HEK293 (cell line): ENCODE data around the gene CWC25.

Source experiments
- ELK4 ChIP-seq: IDR thresholded peaks from 2 replicates; pipeline ENCODE4 v1.6.1; 2011; ENCODE audit warnings: mild to moderate bottlenecking, low read depth, low read length, borderline replicate concordance
- INSM2 ChIP-seq: fragments of 450-650 bp; formaldehyde crosslinking; IDR thresholded peaks from 2 replicates; pipeline ENCODE4 v1.5.1; 2016; ENCODE audit warnings: missing biosample characterization, missing genetic modification characterization
- KLF16 ChIP-seq: fragments of 450-650 bp; formaldehyde crosslinking; IDR thresholded peaks from 2 replicates; pipeline ENCODE4 v1.5.1; 2017; ENCODE audit warnings: missing biosample characterization, missing genetic modification characterization
- KLF17 ChIP-seq: fragments of 450-650 bp; formaldehyde crosslinking; IDR thresholded peaks from 2 replicates; pipeline ENCODE4 v1.5.1; 2016; ENCODE audit warnings: missing biosample characterization, missing genetic modification characterization
- PRDM1 ChIP-seq: fragments of 450-650 bp; formaldehyde crosslinking; IDR thresholded peaks from 2 replicates; pipeline ENCODE4; 2016; ENCODE audit warnings: missing biosample characterization, missing genetic modification characterization
- SCRT1 ChIP-seq: fragments of 450-650 bp; formaldehyde crosslinking; IDR thresholded peaks from 2 replicates; pipeline ENCODE4 v1.5.1; 2016; ENCODE audit warnings: missing biosample characterization, missing genetic modification characterization, borderline replicate concordance
- SETDB1 ChIP-seq: IDR thresholded peaks from one replicate; pipeline ENCODE4 v1.6.1; 2017; ENCODE audit warnings: mild to moderate bottlenecking, low read length, moderate library complexity, mixed read lengths; ENCODE audit not compliant: insufficient read length
- YY1 ChIP-seq: fragments of 450-650 bp; formaldehyde crosslinking; IDR thresholded peaks from 2 replicates; pipeline ENCODE4 v1.5.1; 2018; ENCODE audit warnings: missing biosample characterization, missing genetic modification characterization
- ZBTB7A ChIP-seq: fragments of 450-650 bp; formaldehyde crosslinking; IDR thresholded peaks from 2 replicates; pipeline ENCODE4 v1.5.1; 2016; ENCODE audit warnings: low read depth, missing biosample characterization, missing genetic modification characterization
- ZNF121 ChIP-seq: fragments of 450-650 bp; formaldehyde crosslinking; IDR thresholded peaks from 2 replicates; pipeline ENCODE4 v1.5.1; 2016; ENCODE audit warnings: missing biosample characterization, missing genetic modification characterization
- ZNF148 ChIP-seq: fragments of 450-650 bp; formaldehyde crosslinking; IDR thresholded peaks from 2 replicates; pipeline ENCODE4 v1.5.0; 2017; ENCODE audit warnings: missing biosample characterization, missing genetic modification characterization, borderline replicate concordance
- ZNF18 ChIP-seq: fragments of 450-650 bp; formaldehyde crosslinking; IDR thresholded peaks from 2 replicates; pipeline ENCODE4 v1.5.1; 2016; ENCODE audit warnings: missing biosample characterization, missing genetic modification characterization
- ZNF184 ChIP-seq: fragments of 450-650 bp; IDR thresholded peaks from 2 replicates; pipeline ENCODE4 v1.5.1; 2018; ENCODE audit warnings: missing biosample characterization, mild to moderate bottlenecking, missing genetic modification characterization
- ZNF26 ChIP-seq: fragments of 450-650 bp; formaldehyde crosslinking; IDR thresholded peaks from 2 replicates; pipeline ENCODE4 v1.5.1; 2016; ENCODE audit warnings: missing biosample characterization, missing genetic modification characterization
- ZNF341 ChIP-seq: fragments of 450-650 bp; formaldehyde crosslinking; IDR thresholded peaks from 2 replicates; pipeline ENCODE4; 2016; ENCODE audit warnings: low read depth, missing biosample characterization, missing genetic modification characterization
- ZNF354C ChIP-seq: fragments of 450-650 bp; formaldehyde crosslinking; IDR thresholded peaks from 2 replicates; pipeline ENCODE4 v1.5.1; 2016; ENCODE audit warnings: missing biosample characterization, missing genetic modification characterization, low read depth, borderline replicate concordance
- ZNF366 ChIP-seq: fragments of 450-650 bp; formaldehyde crosslinking; conservative IDR thresholded peaks from 2 replicates; pipeline ENCODE4 v1.5.1; 2016; ENCODE audit warnings: missing biosample characterization, missing genetic modification characterization
- ZNF423 ChIP-seq: fragments of 450-650 bp; formaldehyde crosslinking; IDR thresholded peaks from 2 replicates; pipeline ENCODE4 v1.5.1; 2016; ENCODE audit warnings: missing biosample characterization, missing genetic modification characterization
- ZNF48 ChIP-seq: fragments of 450-650 bp; formaldehyde crosslinking; IDR thresholded peaks from 2 replicates; pipeline ENCODE4 v1.5.1; 2016; ENCODE audit warnings: missing biosample characterization, missing genetic modification characterization
- ZNF518A ChIP-seq: fragments of 450-650 bp; formaldehyde crosslinking; conservative IDR thresholded peaks from 2 replicates; pipeline ENCODE4 v1.5.1; 2016; ENCODE audit warnings: low read depth, missing biosample characterization, missing genetic modification characterization
- ZNF549 ChIP-seq: fragments of 450-650 bp; IDR thresholded peaks from 2 replicates; pipeline ENCODE4 v1.5.1; 2018; ENCODE audit warnings: missing biosample characterization, missing genetic modification characterization, mild to moderate bottlenecking, inconsistent platforms, moderate library complexity
- ZNF707 ChIP-seq: fragments of 450-650 bp; formaldehyde crosslinking; IDR thresholded peaks from 2 replicates; pipeline ENCODE4 v1.5.1; 2016; ENCODE audit warnings: missing biosample characterization, missing genetic modification characterization
- ZNF776 ChIP-seq: fragments of 450-650 bp; formaldehyde crosslinking; IDR thresholded peaks from 2 replicates; pipeline ENCODE4 v1.5.0; 2017; ENCODE audit warnings: missing biosample characterization, missing genetic modification characterization, borderline replicate concordance
- ZSCAN16 ChIP-seq: fragments of 450-650 bp; formaldehyde crosslinking; IDR thresholded peaks from 2 replicates; pipeline ENCODE4 v1.5.1; 2016; ENCODE audit warnings: missing biosample characterization, missing genetic modification characterization

CWC25 gene

GRCh38 chr17:38870259-38871165 is 45.4 kb upstream of the CWC25 start (continued):
- TF ChIP-seq PRDM1 (tag by site-specific recombination) (no peak), ZNF341 (tag by site-specific recombination) (peak; percentile 55; the same call in 1 of the 2 replicates), ZNF121 (no peak), ZNF18 (no peak), ZSCAN16 (tag by site-specific recombination) (no peak), ZNF423 (peak; percentile 77; the same call in 1 of the 2 replicates), ZNF184 (no peak), ZNF26 (no peak), ZNF549 (tag by site-specific recombination) (no peak), ZNF707 (tag by site-specific recombination) (no peak), ZNF518A (tag by site-specific recombination) (no peak), ZNF48 (tag by site-specific recombination) (no peak), YY1 (tag by site-specific recombination) (no peak), ZNF366 (tag by site-specific recombination) (peak; percentile 94), KLF17 (peak; percentile 92), SCRT1 (no peak), ELK4 (no peak), KLF16 (tag by site-specific recombination) (0 out of 2 replicates have a peak, but pooled peaks have one; percentile 64), ZNF776 (tag by site-specific recombination) (no peak), SETDB1 (no peak), ZBTB7A (tag by site-specific recombination) (no peak; the same call in 1 of the 2 replicates), ZNF354C (tag by site-specific recombination) (no peak), ZNF148 (tag by site-specific recombination) (no peak), INSM2 (tag by site-specific recombination) (no peak)
